Liver (tissue), 9 donors: ENCODE results near the gene PTPRD. TPM values are rescaled to one million over a fixed set of nuclear protein-coding genes. Genes with fewer than 3 reads are reported as not detected.

ENCODE experiments used
- DNase-seq: peaks from one replicate; pipeline ENCODE4 v3.0.0-alpha.2; 2017; ENCODE audit warnings: low spot score
- H3K27ac ChIP-seq, 2 donors: one replicate each; pipeline ENCODE4 v1.7.0; 2013; ENCODE audit warnings: inconsistent platforms in 2 of 2, low read length in 2 of 2, control low read depth in 1 of 2, low read depth in 1 of 2, mild to moderate bottlenecking in 1 of 2
- H3K27me3 ChIP-seq, 4 donors: one replicate each; pipeline versions ENCODE4 v1.6.1 to v1.7.0; 2013; ENCODE audit warnings: low read length in 3 of 4, inconsistent platforms in 1 of 4, mild to moderate bottlenecking in 1 of 4, moderate library complexity in 1 of 4; ENCODE audit not compliant: control insufficient read depth in 4 of 4, insufficient read depth in 4 of 4
- H3K36me3 ChIP-seq, 4 donors: one replicate each; pipeline versions ENCODE4 v1.6.1 to v1.7.0; 2013; ENCODE audit warnings: low read length in 3 of 4, mild to moderate bottlenecking in 3 of 4, low read depth in 1 of 4, moderate library complexity in 1 of 4; ENCODE audit not compliant: control insufficient read depth in 4 of 4, insufficient read depth in 3 of 4
- H3K4me1 ChIP-seq, 4 donors: one replicate each; pipeline versions ENCODE4 v1.6.1 to v1.7.0; 2013; ENCODE audit warnings: low read length in 3 of 4, mild to moderate bottlenecking in 3 of 4, moderate library complexity in 1 of 4; ENCODE audit not compliant: control insufficient read depth in 4 of 4, insufficient read depth in 4 of 4
- H3K4me3 ChIP-seq, 3 donors: one replicate each; pipeline versions ENCODE4 v1.6.1 to v1.7.0; 2013; ENCODE audit warnings: low read length in 3 of 3, control low read depth in 1 of 3, low read depth in 1 of 3, mild to moderate bottlenecking in 1 of 3
- H3K9ac ChIP-seq, 2 donors: one replicate each; pipeline ENCODE4 v1.7.0; 2013; ENCODE audit warnings: low read length in 2 of 2, mild to moderate bottlenecking in 2 of 2, moderate library complexity in 2 of 2, control low read depth in 1 of 2, low read depth in 1 of 2
- H3K9me3 ChIP-seq, 4 donors: one replicate each; pipeline versions ENCODE4 v1.6.1 to v1.7.0; 2013; ENCODE audit warnings: low read length in 3 of 4; ENCODE audit not compliant: control insufficient read depth in 4 of 4
- ATF3 ChIP-seq: IDR thresholded peaks from 2 replicates; pipeline ENCODE4 v1.6.1; 2016; ENCODE audit warnings: antibody characterized with exemption
- CTCF ChIP-seq: fragments of 150-350 bp; IDR thresholded peaks from 2 replicates; pipeline ENCODE4 v1.5.1; 2017; ENCODE audit warnings: improper control_type of control experiment, low read depth, low read length; ENCODE audit not compliant: missing input control
- EGR1 ChIP-seq, 2 donors: IDR thresholded peaks; 2 replicates each; pipeline ENCODE4 v1.6.1; 2016 to 2018; ENCODE audit warnings: antibody characterized with exemption in 2 of 2, low read depth in 2 of 2
- FOXA1 ChIP-seq: IDR thresholded peaks from 2 replicates; pipeline ENCODE4 v1.6.1; 2016; ENCODE audit warnings: antibody characterized with exemption
- FOXA2 ChIP-seq: IDR thresholded peaks from 2 replicates; pipeline ENCODE4 v1.6.1; 2016; ENCODE audit warnings: antibody characterized with exemption
- GABPA ChIP-seq, 2 donors: IDR thresholded peaks in 1 of 2; conservative IDR thresholded peaks in 1 of 2; 2 replicates each; pipeline ENCODE4 v1.6.1; 2016; ENCODE audit warnings: antibody characterized with exemption in 2 of 2, mild to moderate bottlenecking in 1 of 2, moderate library complexity in 1 of 2
- HNF4A ChIP-seq, 2 donors: conservative IDR thresholded peaks; 2 replicates each; pipeline ENCODE4 v1.6.1; 2016; ENCODE audit warnings: antibody characterized with exemption in 2 of 2, mild to moderate bottlenecking in 2 of 2
- HNF4G ChIP-seq: IDR thresholded peaks from 2 replicates; pipeline ENCODE4 v1.6.1; 2016; ENCODE audit warnings: antibody characterized with exemption
- MAX ChIP-seq: IDR thresholded peaks from 2 replicates; pipeline ENCODE4 v1.6.1; 2016; ENCODE audit warnings: antibody characterized with exemption
- NR2F2 ChIP-seq: IDR thresholded peaks from 2 replicates; pipeline ENCODE4 v1.6.1; 2016; ENCODE audit warnings: antibody characterized with exemption
- RAD21 ChIP-seq, 2 donors: IDR thresholded peaks; 2 replicates each; pipeline ENCODE4 v1.6.1; 2016; ENCODE audit warnings: antibody characterized with exemption in 2 of 2, mild to moderate bottlenecking in 2 of 2
- REST ChIP-seq: IDR thresholded peaks from 2 replicates; pipeline ENCODE4 v1.6.1; 2016; ENCODE audit warnings: antibody characterized with exemption, mild to moderate bottlenecking
- RXRA ChIP-seq, 2 donors: IDR thresholded peaks; 2 replicates each; pipeline ENCODE4 v1.6.1; 2017 to 2018; ENCODE audit warnings: antibody characterized with exemption in 2 of 2, mild to moderate bottlenecking in 1 of 2
- SP1 ChIP-seq: IDR thresholded peaks from 2 replicates; pipeline ENCODE4 v1.6.1; 2018; ENCODE audit warnings: antibody characterized with exemption, mild to moderate bottlenecking
- TAF1 ChIP-seq: conservative IDR thresholded peaks from 2 replicates; pipeline ENCODE4 v1.6.1; 2016; ENCODE audit warnings: antibody characterized with exemption, mild to moderate bottlenecking
- YY1 ChIP-seq: IDR thresholded peaks from 2 replicates; pipeline ENCODE4 v1.6.1; 2016; ENCODE audit warnings: antibody characterized with exemption, mild to moderate bottlenecking
- ZBTB33 ChIP-seq: IDR thresholded peaks from 2 replicates; pipeline ENCODE4 v1.6.1; 2016; ENCODE audit warnings: antibody characterized with exemption
- WGBS: extraction: QIAGEN DNeasy Blood & Tissue Kit; methylation state at CpG from one replicate; pipeline ENCODE4 v1.1.7; 2013; 5-methylcytosine and 5-hydroxymethylcytosine counted together
- polyA plus RNA-seq, 2 donors: library from polyadenylated mRNA; stranded (reverse) in 1 of 2; unstranded in 1 of 2; fragments of 200-250 nt in 1 of 2; fragments of >200 nt in 1 of 2; fragmentation: Nextera tagmentation in 1 of 2; extraction: Ambion mirVana in 1 of 2; gene quantifications; one replicate each; pipeline versions ENCODE4 v1.2.1 to v1.2.3, GENCODE V29; 2013 to 2015
- total RNA-seq, 2 donors: library from RNA; depleted of rRNA; stranded (reverse); fragments of >200 nt; gene quantifications; one replicate each; pipeline ENCODE4 v1.2.3, GENCODE V29; 2014
- donor health status: healthy.
- donor health status: healthy.
- donor health status: healthy.
- donor health status: healthy.
- donor health status: healthy.

PTPRD gene
- total and polyA plus RNA-seq, 4 donors: 0.78 to 34.2 (median 4.7) TPM

- 83% methylated on average over 2 of the region's 2 CpGs for WGBS
- Histone ChIP-seq H3K4me1 (no peaks in the 10 kb centered on the region), H3K36me3 (no peaks in the 10 kb centered on the region), H3K4me3 (no peak overlapping the region), H3K9ac (no peak overlapping the region), H3K27me3 (no peaks in the 10 kb centered on the region), H3K9me3 (no peaks in the 10 kb centered on the region), H3K27ac (no peak overlapping the region)
- no peak for DNase-seq
- TF ChIP-seq RXRA (IDR thresholded peaks at IDR 0.05): no peak
- no peak for TF ChIP-seq RAD21 (IDR thresholded peaks at IDR 0.05)
- TF ChIP-seq EGR1 (IDR thresholded peaks at IDR 0.05; ENCODE audit: low read depth in 2 of 2): no peak
- no peak for TF ChIP-seq GABPA (IDR thresholded peaks at IDR 0.05 in 1 of 2, conservative IDR thresholded peaks at IDR 0.05 in 1 of 2)
- TF ChIP-seq HNF4G: no peak
- TF ChIP-seq REST: no peak
- no peak for TF ChIP-seq SP1
- no peak for TF ChIP-seq TAF1
- no peak for TF ChIP-seq CTCF
- no peak for TF ChIP-seq FOXA2
- TF ChIP-seq ATF3: no peak
- no peak for TF ChIP-seq YY1
- no peak for TF ChIP-seq FOXA1
- TF ChIP-seq MAX: no peak
- no peak for TF ChIP-seq ZBTB33
Observed at GRCh38 chr9:10112070-10112469, 500.7 kb downstream of the PTPRD start.

- Histone ChIP-seq H3K9ac (no peak overlapping the region), H3K4me1 (no peaks in the 10 kb centered on the region), H3K27ac (no peak overlapping the region), H3K4me3 (no peak overlapping the region), H3K27me3 (no peaks in the 10 kb centered on the region), H3K36me3 (no peaks in the 10 kb centered on the region), H3K9me3 (no peaks in the 10 kb centered on the region)
- DNase-seq: no peak
- 80% methylated on average over 3 of the region's 3 CpGs for WGBS
- TF ChIP-seq FOXA1: no peak
- TF ChIP-seq YY1: no peak
- no peak for TF ChIP-seq TAF1
- no peak for TF ChIP-seq HNF4G
- TF ChIP-seq ZBTB33: no peak
- no peak for TF ChIP-seq GABPA (IDR thresholded peaks at IDR 0.05 in 1 of 2, conservative IDR thresholded peaks at IDR 0.05 in 1 of 2)
- TF ChIP-seq RAD21 (IDR thresholded peaks at IDR 0.05): no peak
- no peak for TF ChIP-seq RXRA (IDR thresholded peaks at IDR 0.05)
- TF ChIP-seq EGR1 (IDR thresholded peaks at IDR 0.05; ENCODE audit: low read depth in 2 of 2): no peak
- no peak for TF ChIP-seq NR2F2
- no peak for TF ChIP-seq REST
- TF ChIP-seq HNF4A (conservative IDR thresholded peaks at IDR 0.05): no peak
Observed at GRCh38 chr9:10108815-10109214, 504.0 kb downstream of the PTPRD start.
